Measurements from ENCODE around the gene SLC8A2. TPM values are rescaled to one million over a fixed set of nuclear protein-coding genes. Genes with fewer than 3 reads are reported as not detected.

SLC8A2 gene
- total RNA-seq, 1 donor from 2014 or later: 3.7 TPM

DNA sequence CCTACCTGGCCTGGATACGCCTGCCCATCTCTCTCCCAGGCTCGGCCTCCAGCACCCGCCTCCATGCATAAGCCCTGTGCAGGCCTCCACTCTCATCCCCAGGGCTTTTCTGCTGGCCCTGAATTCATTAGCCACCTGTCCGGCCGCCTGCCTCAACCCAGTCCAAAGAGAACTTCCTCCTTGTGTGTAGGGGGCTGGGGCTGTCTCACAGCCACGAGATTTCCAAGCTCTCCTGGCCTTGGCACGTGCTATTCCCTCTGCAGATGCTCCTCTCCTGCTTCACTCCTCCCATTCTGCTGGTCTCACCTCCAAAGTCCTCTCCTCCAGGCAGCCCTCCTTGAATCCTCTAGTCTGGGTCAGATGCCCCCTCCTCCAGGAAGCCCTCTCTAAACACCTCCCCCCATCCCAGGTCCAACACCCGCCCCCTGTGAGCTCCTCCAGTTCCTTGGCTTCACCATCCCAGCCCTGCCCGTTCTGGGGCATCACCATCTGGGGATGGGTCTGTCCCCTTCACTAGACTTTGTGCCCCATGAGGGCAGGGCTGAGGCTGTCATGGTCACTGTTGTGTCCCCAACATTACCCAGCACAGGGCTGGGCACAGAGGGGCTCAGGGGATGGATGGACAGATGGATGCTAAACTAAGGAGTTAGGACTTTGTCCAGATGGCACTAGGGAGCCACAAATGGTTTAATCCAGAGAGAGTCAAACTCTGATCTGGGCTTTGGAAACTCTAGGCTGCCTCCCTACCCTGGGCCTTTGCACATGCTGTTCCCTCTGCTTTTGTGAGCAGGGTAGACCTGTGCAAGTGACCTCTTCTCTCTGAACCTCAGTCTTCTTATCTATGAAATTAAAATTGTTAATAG lies 67.1 kb downstream of the SLC8A2 start:
- peaks cover under 1% of the 10 kb centered on the region for H3K27me3 Mint-ChIP-seq (ENCODE audit: low read depth)

DNA sequence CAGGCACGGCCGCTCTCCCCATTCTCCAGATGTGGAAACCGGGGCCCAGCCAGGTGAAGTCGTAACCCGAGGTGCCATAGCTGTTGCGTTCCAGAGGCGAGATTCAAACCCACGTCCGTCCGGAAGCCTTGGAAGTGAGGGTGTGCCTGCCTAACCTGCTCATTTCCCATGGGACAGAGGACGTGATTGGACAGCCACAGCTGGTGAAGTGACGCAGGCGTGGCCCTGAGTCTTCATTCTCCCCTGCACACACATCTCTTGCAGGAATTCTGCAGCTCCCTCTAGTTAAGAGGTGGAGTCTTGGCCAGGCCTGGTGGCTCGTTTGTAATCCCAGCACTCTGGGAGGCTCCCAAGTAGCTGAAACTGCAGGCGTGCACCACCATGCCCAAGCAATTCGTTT lies 69.2 kb downstream of the SLC8A2 start:
- peaks cover 14% of the 10 kb centered on the region for H3K27me3 Mint-ChIP-seq (ENCODE audit: low read depth)
- peaks cover 8% of the 10 kb centered on the region for H3K4me1 Mint-ChIP-seq
- DNase-seq (ENCODE audit: low spot score in 2 of 2, unreplicated experiment in 2 of 2): no peak
- TF ChIP-seq, protein P1, sequence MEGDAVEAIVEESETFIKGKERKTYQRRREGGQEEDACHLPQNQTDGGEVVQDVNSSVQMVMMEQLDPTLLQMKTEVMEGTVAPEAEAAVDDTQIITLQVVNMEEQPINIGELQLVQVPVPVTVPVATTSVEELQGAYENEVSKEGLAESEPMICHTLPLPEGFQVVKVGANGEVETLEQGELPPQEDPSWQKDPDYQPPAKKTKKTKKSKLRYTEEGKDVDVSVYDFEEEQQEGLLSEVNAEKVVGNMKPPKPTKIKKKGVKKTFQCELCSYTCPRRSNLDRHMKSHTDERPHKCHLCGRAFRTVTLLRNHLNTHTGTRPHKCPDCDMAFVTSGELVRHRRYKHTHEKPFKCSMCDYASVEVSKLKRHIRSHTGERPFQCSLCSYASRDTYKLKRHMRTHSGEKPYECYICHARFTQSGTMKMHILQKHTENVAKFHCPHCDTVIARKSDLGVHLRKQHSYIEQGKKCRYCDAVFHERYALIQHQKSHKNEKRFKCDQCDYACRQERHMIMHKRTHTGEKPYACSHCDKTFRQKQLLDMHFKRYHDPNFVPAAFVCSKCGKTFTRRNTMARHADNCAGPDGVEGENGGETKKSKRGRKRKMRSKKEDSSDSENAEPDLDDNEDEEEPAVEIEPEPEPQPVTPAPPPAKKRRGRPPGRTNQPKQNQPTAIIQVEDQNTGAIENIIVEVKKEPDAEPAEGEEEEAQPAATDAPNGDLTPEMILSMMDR (IDR thresholded peaks at IDR 0.05; ENCODE audit: unreplicated experiment): no peak
- no peaks in the 10 kb centered on the region for H3K9me3 Mint-ChIP-seq
- no peak overlapping the region for H3K27ac Mint-ChIP-seq
- H3K4me3 Mint-ChIP-seq: no peak overlapping the region
- H3K36me3 Mint-ChIP-seq: peaks cover 24% of the 10 kb centered on the region

More for the DNA sequence above, 67.1 kb downstream of the SLC8A2 start:
- H3K4me3 Mint-ChIP-seq: no peak overlapping the region
- no peak overlapping the region for H3K27ac Mint-ChIP-seq
- H3K9me3 Mint-ChIP-seq: peaks cover 4% of the 10 kb centered on the region
- peaks cover 39% of the 10 kb centered on the region for H3K36me3 Mint-ChIP-seq
- TF ChIP-seq, protein P1 (IDR thresholded peaks at IDR 0.05; ENCODE audit: unreplicated experiment): no peak
- H3K4me1 Mint-ChIP-seq: peaks cover 3% of the 10 kb centered on the region
- DNase-seq (ENCODE audit: low spot score in 2 of 2, unreplicated experiment in 2 of 2): no peak

DNA sequence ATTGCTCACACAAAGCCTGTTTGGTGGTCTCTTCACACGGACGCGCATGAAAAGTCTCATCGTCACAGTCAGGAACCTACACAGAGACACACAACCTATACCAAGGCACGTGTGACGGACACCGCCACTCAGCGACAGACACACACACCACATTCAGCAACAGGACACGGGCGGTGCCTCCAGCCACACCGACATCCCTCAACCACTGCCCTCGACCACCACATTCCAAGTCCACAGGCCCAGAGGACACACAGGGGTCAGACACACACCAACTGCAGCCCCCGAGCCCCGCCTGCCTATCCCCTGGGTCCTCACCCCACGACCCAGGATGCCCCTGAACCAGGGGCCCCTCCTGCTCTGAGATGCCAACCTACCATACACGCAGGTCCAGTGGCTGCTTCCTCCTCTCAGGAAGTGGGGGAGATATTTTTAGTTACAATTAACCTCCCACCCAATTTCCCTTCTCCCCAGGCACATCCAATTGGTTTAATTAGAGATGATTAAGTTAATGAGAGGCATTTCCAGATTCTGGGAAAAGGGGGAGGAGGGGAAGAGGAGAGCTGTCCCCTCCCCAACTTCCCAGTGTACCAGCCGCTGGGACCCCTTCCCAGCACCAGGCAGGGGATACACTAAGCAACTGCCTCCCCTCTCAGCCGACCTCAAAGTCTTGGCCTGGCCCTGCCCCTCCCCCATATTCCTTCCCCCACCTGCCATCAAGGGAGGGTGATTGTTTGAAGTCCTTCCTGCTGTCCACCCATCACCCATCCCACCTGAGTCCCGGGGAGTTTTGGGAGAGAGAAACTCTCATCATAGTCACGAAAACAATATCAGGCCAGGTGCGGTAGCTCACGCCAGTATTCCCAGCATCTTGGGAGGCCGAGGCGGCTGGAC lies 72.7 kb downstream of the SLC8A2 start:
- no peak for DNase-seq (ENCODE audit: low spot score in 2 of 2, unreplicated experiment in 2 of 2)
- Mint-ChIP-seq H3K27ac (no peak overlapping the region), H3K9me3 (no peaks in the 10 kb centered on the region), H3K4me1 (peaks cover 8% of the 10 kb centered on the region), H3K4me3 (no peak overlapping the region), H3K27me3 (ENCODE audit: low read depth) (peaks cover 19% of the 10 kb centered on the region), H3K36me3 (peaks cover 8% of the 10 kb centered on the region)
- TF ChIP-seq, protein P1 (IDR thresholded peaks at IDR 0.05; ENCODE audit: unreplicated experiment): no peak

DNA sequence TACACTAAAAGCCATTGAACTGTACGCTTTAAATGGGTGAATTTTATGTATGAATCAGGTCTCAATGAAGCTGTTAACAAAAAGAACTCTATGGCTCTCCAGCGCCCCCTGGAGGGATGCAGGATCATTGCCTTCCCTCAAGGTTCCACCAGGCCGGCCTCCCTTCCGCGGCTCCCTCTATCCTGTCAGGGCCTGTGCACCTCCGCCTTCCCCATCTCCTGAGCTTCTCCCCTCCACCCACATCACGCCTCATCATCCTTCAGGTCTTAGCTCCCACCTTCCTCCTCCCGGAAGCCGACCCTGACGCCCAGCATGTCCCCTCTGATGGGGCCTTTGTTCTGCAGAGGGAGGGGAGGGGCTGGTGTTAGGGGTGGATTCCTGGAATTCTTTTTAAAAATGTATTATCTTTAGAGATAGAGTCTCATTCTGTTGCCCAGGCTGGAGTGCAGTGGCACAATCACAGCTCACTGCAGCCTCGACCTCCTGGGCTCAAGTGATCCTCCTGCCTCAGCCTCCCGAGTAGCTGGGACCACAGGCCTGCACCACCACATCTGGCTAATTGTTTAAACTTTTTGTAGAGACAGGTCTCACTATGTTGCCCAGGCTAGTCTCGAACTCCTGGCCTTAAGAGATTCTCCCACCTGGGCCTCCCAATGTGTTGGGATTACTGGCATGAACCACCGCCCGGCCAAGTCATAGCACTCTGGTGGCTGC lies 80.0 kb downstream of the SLC8A2 start:
- peak overlapping the region; percentile 7 for H3K27ac Mint-ChIP-seq
- peaks cover 14% of the 10 kb centered on the region for H3K27me3 Mint-ChIP-seq (ENCODE audit: low read depth)
- DNase-seq (ENCODE audit: low spot score in 2 of 2, unreplicated experiment in 2 of 2): peak; percentile 64 to 84
- peaks cover 3% of the 10 kb centered on the region for H3K4me1 Mint-ChIP-seq
- TF ChIP-seq, protein P1 (IDR thresholded peaks at IDR 0.05; ENCODE audit: unreplicated experiment): peak; percentile 77
- no peak overlapping the region for H3K4me3 Mint-ChIP-seq
- H3K9me3 Mint-ChIP-seq: no peaks in the 10 kb centered on the region
- no peaks in the 10 kb centered on the region for H3K36me3 Mint-ChIP-seq

All from mesothelial cell of epicardium (in vitro differentiated cells).